HG03196 (cell line): Measurements from ENCODE around the gene TUSC2.

Source experiments
- ATAC-seq: cut with Tn5 transposase; IDR thresholded peaks from one replicate; pipeline ENCODE4 v1.9.1; 2021; ENCODE audit not compliant: unreplicated experiment

Gene TUSC2

DNA sequence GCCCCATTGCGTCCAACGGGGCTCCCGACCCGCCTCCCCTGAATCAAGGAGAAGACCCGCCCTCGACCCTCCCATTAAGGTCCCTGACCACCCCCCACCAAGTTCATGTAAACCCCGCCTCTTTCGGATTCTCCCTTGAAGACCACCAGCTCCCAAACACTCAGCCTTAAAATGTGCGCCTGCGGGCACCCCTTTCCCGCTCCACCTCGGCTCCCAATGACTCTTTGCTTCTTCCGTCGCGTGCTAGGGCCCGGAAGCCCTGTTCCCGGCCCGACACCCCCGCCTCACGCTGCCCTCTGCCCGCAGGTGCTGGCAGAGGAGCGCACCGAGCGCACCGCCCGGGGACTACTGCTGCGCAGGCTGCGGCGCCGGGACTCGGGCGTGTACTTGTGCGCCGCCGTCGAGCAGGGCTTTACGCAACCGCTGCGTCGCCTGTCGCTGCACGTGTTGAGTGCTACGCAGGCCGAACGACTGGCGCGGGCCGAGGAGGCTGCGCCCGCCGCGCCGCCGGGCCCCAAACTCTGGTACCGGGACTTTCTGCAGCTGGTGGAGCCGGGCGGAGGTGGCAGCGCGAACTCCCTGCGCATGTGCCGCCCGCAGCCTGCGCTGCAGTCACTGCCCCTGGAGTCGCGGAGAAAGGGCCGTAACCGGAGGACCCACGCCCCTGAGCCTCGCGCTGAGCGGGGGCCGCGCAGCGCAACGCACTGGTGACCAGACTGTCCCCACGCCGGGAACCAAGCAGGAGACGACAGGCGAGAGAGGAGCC lies 51.8 kb downstream of the TUSC2 start:
- no peak for ATAC-seq

GRCh38 chr3:50275141-50275995 lies 52.7 kb downstream of the TUSC2 start:
- no peak for ATAC-seq
